Fibroblast of pulmonary artery (primary cell): ENCODE data around the gene SLC44A3.
A peak's percentile ranks its signal among the peaks of the same experiment; 100 is the strongest.

Experiments used
- DNase-seq: peaks from one replicate; pipeline ENCODE4 v3.0.0-alpha.2; 2010; ENCODE audit warnings: low read depth
- H3K4me3 ChIP-seq: replicated peaks from 2 replicates; pipeline ENCODE4 v1.5.1; 2011; ENCODE audit warnings: low read depth, mild to moderate bottlenecking, control low read depth, low read length, moderate library complexity
- TF ChIP-seq, protein P1 (sequence below): IDR thresholded peaks from 2 replicates; pipeline ENCODE4 v1.5.1; 2011; ENCODE audit warnings: mild to moderate bottlenecking, control low read depth, low read length, inconsistent platforms; ENCODE audit errors: missing control alignments

The SLC44A3 gene

GRCh38 chr1:94819238-94819944, 766 bp upstream of the SLC44A3 start:
- H3K4me3 ChIP-seq: peak overlapping the region; percentile 62
- TF ChIP-seq, protein P1, sequence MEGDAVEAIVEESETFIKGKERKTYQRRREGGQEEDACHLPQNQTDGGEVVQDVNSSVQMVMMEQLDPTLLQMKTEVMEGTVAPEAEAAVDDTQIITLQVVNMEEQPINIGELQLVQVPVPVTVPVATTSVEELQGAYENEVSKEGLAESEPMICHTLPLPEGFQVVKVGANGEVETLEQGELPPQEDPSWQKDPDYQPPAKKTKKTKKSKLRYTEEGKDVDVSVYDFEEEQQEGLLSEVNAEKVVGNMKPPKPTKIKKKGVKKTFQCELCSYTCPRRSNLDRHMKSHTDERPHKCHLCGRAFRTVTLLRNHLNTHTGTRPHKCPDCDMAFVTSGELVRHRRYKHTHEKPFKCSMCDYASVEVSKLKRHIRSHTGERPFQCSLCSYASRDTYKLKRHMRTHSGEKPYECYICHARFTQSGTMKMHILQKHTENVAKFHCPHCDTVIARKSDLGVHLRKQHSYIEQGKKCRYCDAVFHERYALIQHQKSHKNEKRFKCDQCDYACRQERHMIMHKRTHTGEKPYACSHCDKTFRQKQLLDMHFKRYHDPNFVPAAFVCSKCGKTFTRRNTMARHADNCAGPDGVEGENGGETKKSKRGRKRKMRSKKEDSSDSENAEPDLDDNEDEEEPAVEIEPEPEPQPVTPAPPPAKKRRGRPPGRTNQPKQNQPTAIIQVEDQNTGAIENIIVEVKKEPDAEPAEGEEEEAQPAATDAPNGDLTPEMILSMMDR: no peak
- no peak for DNase-seq

- no peak for DNase-seq
- peak overlapping the region; percentile 62 for H3K4me3 ChIP-seq
- TF ChIP-seq, protein P1: no peak
Measured at GRCh38 chr1:94820936-94821335, 779 bp downstream of the SLC44A3 start.

DNA sequence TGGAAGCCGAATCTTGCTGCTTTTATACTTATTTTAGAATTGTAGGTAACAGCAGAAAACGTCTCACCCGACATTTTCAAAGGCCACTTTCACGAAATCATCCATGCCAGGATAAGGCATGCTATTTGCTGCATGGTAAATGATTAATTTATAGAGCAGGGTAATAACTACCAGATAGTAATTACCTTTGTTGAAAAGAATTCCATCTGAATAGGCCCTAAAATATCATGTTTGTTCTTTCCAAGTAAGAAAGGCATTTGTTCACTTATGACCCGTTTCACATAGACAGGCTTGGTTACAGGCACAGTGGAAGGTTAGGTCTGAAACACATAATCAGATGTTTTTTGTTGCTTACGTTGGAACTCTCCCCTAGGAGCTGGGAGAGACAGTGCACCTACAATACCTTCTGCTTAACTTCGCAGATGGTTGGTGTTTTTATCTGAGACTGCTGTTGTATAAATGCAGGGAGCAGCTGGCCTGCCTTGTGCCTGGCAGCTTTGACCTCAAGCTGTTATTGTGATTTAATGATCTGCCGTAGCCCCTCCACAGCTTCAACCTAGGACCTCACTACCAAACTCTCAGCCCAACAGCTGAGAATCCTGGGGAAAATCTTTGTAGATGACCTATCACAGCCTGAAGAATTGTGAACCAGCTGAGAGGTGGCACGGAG, 1.6 kb downstream of the SLC44A3 start:
- H3K4me3 ChIP-seq: no peak overlapping the region
- DNase-seq: no peak
- TF ChIP-seq, protein P1: no peak

GRCh38 chr1:94823116-94823515, 3.0 kb downstream of the SLC44A3 start:
- no peak for DNase-seq
- no peak overlapping the region for H3K4me3 ChIP-seq
- TF ChIP-seq, protein P1: no peak

DNA sequence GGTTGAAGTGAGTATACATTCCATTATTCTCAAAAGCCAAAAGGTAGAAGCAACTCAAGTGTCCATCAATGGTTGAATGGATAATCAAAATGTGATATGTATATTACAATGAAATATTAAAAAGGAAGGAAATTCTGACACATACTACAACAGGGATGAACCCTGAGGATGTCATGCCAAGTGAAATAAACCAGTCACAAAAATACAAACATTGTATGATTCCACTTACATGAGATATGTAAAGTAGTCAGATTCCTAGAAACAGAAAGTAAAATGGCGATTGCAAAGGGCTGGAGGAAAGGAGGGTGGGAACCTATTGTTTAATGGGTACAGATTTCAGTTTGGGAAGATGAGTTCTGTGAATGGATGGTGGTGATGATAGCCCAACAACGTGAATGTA, 5.8 kb downstream of the SLC44A3 start:
- DNase-seq: no peak
- no peak overlapping the region for H3K4me3 ChIP-seq
- TF ChIP-seq, protein P1: no peak

GRCh38 chr1:94827434-94827833, 7.3 kb downstream of the SLC44A3 start:
- H3K4me3 ChIP-seq: no peak overlapping the region
- no peak for DNase-seq
- TF ChIP-seq, protein P1: no peak
